IPS-18c (cell line): Measurements from ENCODE around the gene CCNL1.

ENCODE experiments used
- H3K4me3 ChIP-seq: 2 replicates; pipeline ENCODE4 v1.7.0; 2013; ENCODE audit warnings: low read depth, mild to moderate bottlenecking, low read length, moderate library complexity; ENCODE audit not compliant: insufficient read depth
- H3K9me3 ChIP-seq: one replicate; pipeline ENCODE4 v1.6.1; 2013; ENCODE audit warnings: mild to moderate bottlenecking, low read length, moderate library complexity; ENCODE audit not compliant: control insufficient read depth, insufficient read depth

The CCNL1 gene

DNA sequence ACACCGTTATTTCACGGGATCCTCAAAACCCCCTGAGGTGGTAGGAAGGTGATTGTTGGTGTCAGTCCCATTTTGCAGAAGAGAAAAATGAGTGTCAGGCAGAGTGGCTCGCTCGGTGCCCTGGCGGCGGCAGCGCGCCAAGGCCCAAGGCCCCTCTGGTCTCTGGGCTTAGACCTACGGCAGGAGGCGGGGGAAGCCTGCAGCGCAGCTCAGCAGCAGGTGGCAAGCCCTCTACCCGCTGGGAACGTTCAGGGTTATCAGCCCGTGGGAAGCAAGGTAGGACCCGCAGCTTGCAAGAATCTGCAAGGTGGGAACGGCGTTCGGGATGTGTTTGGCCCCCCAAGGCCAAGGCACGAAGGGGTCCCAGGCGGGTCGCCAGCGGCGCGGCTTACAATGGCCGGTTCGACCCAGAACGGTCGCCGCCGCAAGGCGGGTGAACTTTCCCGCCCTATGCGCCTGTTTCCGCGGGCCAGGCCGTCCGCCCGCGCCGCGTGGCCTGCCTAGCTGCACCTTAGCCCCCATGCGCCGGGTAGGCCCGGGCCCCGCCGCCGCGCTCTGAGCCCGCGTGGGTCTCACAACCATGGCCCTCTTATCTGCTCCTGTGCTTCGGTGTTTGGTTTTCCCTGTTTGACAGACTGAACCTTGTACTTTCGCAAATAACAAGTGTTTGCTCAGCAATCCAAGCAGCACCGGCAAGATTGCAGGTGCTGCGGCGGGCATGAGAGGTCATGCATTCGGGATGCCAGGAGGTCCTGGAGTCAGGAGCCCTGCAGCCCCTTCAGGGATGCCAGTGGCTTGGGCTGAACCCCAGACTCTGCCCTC is 39.7 kb downstream of the CCNL1 start:
- Histone ChIP-seq H3K9me3 (no peaks in the 10 kb centered on the region), H3K4me3 (no peak overlapping the region)

DNA sequence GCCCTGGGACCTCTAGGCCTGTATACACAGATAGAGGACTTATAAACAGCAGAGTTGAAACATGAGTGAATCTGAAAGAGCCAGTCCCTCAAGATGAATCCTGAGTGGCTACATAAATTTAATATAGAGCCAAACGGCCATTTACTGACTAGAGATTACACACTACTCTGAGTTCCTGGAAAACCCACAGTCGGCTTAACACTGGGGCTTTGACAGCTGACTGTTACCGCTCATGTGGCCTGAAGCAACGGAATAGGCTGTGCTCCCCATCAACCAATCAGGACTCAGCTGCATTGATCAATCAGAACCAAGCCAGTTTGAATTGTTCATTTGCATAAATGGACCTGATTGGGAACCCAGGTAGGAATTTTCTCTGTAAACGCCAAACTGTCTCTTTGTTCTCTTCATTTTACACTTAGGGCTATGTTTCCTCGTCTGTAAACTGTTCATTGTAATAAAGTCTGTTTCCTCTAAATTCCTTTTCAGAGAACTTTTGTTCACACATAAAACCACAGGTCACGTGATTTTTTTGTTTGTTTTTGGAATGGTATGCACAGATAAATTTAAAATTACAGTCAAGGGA is 40.5 kb downstream of the CCNL1 start:
- H3K4me3 ChIP-seq, result no peak overlapping the region
- H3K9me3 ChIP-seq, result no peaks in the 10 kb centered on the region

DNA sequence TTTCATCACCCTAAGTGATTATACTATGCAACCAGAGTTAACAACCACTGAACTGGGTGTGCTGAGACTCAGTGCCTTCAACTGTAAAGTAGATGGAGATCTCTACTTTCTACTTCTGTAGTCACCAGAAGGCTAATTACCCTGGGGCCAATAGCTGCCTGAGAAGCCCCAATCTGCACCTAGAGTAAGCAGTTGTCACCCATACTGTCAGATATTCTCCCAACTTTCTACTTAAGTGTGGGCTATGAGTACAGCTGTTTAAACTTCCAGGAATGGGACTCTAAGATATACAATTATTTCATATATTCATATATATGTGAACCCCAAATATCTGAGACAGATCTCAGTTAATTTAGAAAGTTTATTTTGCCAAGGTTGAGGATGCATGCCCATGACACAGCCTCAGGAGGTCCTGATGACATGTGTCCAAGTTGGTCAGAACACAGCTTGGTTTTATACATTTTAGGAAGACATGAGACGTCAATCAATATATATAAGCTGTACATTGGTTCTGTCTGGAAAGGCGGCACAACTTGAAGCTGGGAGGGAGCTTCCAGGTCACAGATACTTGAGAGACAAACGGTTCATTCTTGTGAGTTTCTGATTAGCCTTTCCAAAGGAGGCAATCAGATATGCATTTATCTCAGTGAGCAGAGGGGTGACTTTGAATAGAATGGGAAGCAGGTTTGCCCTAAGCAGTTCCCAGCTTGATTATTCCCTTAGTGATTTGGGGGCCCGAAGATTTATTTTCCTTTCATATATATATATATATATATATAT is 41.9 kb downstream of the CCNL1 start:
- Histone ChIP-seq H3K9me3 (no peaks in the 10 kb centered on the region), H3K4me3 (no peak overlapping the region)

DNA sequence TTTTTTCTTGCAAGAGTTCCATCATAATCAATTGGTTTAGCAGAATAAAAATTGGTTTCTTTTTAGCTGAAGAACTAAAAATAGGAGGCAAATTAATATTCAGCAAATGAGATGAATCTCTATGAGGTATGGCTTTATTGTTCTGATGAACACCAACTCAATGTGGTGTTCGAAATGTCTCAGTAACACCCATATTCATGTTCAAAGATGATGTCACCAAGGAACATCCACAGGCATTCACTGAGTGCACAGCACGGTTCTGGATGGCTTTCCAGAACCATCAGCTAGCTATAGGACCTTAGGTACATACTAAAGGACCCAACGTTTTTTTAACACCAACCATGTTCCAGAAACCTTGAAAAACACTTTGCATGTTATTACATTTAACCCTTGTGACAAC is 42.7 kb downstream of the CCNL1 start:
- H3K9me3 ChIP-seq, result no peaks in the 10 kb centered on the region
- no peak overlapping the region for H3K4me3 ChIP-seq

DNA sequence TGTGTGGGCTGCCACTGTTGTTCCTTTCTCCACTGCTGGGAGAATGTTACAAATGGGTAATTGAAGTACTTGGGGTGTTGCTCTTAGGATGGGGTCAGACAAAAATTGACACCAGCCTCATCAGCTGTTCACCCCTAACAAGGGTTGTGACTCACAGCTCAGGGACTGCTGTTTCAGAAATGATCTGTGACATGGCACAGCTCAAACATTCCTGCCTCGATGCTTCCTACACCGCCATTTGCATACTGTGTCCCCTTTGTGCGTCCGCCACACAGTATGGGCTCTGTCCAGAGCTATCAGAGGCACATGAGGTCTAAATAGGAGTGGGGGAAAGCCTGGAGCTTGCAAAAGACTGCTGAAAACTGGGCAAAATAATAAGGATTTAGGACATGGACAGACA is 43.9 kb downstream of the CCNL1 start:
- H3K9me3 ChIP-seq, result no peaks in the 10 kb centered on the region
- no peak overlapping the region for H3K4me3 ChIP-seq

DNA sequence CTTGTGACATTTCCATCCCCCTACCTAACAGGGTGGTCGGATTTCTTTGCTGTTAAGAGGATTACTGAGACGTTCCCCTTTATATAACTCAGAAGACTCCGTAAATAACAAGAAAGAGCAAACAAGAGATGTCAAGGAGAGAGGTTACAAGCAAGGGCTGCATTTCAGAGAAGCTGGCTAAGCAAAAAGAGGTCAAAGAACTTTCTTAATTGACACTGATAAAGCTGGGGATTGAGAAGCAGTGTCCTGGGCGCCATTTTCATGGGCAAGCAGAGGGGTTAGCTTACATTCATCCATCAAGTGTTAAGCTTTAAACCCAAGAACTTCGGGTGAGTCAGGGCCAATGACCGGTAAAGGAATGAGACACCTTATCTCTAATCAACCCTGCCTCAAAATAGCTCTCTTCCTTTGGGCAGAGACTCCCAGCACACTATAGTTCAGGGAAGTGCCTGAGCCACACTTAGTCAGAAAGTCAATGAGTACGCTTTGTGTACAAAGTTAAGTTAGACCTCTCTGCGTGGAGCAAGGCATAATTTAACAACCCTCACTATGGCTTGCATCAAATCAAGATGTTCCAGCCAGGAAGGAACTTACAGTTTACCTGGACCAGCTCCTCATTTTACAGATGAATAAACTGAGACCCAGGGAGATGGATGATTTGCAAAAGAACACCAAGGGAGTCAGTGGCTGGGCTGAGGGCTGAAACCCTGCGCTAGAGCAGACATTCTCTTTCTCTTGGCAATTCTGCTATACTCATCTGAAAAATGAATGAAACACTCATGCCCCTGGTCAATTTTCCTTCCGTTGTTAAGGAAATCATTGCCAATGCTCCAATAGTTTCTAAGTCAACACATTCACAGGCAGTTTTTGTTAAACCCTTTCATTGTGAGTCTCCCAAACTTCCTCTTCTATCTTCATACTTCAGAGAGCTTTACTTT is 44.6 kb downstream of the CCNL1 start:
- H3K9me3 ChIP-seq, result no peaks in the 10 kb centered on the region
- H3K4me3 ChIP-seq, result no peak overlapping the region

DNA sequence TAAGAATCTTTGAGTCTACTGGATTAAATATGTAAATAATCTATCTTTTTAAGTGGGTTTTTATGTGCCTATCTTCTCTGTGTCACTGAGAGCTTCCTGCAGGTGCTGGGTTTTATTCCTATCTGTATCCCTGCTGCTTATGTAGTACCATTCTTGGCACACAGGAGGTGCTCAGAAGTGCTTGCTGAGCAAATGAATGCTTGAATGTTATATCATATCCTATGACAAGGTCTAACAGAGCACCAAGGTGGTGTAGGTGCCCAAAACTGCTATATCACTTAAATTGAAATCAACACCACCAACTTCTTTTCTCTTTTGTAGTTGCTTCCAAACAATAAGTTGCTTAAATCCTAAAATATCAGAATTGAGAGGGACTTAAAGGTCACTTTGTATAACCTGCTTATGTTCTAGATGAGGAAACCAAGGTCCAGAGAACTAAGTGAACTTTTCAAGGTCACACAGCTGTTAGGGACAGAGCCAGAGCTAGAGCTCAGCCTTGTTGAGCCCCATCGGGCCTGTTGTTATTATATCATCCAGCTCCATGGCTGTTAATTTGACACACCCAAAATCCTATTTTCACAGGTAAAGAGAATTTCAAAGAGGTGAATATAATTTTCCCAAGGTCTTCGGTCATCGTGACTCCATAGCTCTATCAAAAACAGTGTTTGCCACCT is 46.0 kb downstream of the CCNL1 start:
- H3K4me3 ChIP-seq, result no peak overlapping the region
- no peaks in the 10 kb centered on the region for H3K9me3 ChIP-seq

DNA sequence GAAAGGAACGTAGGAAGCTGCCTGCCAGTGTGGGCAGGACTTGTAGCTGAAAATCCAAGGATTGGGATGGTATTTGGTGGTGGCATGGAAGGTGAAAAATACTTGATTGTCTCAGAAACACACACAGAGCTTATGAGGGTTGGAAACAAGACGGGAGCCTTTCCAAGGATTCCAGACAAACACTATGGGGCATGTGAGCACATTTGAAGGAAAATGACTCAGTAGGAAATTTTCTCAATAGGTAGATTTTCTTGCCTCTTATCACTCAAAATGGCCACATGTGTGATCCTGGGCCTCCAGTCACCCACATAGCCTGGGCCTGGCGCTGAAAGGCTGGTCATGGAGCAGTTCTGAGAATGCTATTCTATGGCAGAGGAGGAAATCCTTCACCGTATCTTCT is 47.4 kb downstream of the CCNL1 start:
- no peaks in the 10 kb centered on the region for H3K9me3 ChIP-seq
- no peak overlapping the region for H3K4me3 ChIP-seq

DNA sequence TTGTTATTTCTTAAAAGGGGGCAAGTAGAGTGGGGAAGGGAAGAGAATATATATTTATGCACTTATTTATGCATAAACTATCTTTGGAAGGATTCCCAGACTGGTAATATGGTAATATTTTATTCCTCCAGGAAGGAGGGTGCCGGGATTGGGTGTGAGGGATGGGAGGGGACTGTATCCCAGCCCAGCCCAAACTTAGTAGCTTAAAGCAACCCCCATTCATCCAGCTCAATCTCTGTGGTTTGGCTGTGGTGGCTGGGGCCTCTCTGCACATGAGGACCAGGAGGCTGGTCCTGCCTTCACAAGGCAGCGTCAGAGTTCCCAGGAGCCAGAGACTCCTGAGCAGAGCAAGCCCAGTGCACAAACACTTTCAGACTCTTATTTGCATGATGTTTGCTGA is 48.4 kb downstream of the CCNL1 start:
- no peak overlapping the region for H3K4me3 ChIP-seq
- H3K9me3 ChIP-seq, result no peaks in the 10 kb centered on the region

DNA sequence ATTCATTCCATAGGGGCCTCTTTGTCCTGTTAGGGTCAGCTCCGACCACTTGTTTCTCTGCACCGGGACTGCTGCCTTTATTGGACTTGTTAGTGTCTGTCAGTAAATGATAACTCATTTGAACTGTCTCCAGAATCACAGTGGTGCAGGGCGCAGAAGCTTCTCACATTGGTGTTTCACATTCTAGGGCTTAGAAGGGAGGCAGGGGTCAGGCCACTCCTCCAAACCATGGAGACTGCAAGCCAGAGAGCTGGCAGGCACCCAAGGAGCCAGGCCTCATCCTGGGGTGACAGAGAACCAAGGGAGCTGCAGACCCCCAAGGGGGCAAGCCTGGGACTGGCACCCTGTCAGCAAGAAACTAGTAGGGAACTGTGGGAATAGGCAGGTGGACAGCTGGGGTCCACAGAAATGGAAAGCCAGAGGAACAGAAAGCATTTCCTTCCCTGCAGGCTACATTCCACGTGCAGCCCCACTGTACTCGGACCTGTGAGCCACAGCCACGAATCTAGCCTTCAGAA is 49.1 kb downstream of the CCNL1 start:
- Histone ChIP-seq H3K4me3 (no peak overlapping the region), H3K9me3 (no peaks in the 10 kb centered on the region)

DNA sequence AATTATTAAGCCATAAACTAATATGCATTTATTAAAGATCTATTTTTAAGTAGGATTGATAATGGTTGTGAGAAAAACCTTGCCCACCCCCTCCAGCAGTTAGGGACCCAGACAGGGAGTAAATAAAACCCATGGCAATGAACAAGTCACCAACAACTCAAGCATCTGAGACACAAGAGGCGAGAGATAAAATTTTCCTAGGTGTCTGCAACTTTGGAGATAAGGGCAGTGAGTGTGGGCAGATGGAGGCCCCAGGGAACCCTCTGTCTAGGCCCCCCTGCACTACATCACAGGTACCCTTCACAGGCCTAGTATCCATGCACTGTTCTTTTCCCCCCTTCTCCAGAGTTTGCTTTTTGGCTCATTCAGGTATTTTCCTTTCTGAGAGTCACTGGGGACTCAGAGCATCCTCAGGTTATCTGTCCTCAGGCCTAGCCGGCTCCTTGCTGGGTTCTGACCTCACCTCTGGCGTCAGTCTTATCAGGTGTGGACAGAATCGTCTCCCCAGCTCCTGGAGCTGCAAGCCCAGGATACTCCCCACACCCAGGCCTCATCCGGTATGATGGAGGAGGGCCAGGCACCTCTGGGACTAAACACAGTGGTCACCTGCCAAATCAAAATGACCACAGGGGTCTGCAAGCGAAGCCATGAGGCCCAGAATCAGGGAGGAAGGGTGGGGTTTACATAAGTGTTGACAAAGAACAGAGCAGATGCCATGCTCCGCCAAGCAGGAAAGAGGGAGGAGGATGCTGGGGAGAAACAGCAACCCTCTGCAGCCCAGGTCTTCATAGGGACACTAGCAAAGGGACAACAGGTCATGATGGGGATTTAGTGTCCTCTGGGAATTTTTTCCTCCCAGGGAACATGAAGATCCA is 50.4 kb downstream of the CCNL1 start:
- Histone ChIP-seq H3K9me3 (no peaks in the 10 kb centered on the region), H3K4me3 (no peak overlapping the region)

DNA sequence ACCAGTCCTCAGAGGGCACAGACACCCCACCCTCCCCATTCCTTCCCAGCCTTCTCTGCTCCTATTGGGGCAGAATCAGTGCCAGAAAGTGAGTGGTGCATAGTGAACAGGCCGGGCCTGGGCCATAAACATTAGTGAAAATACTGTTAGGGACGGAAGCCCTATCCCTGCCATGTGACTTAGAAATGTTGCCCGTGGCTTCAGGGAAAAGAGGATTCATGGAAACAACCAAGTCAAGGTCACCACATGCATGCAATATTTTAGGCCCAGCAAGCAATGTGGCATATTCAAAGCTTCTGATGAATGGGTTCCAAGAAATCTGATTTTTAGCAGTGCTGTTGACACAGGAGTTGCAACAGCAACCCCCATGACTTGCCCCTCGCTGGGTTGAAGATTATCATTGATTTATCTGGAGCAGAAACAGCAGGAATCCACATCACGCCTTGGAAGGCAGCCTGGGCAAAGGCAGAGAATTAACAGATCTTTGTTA is 52.3 kb downstream of the CCNL1 start:
- H3K4me3 ChIP-seq, result no peak overlapping the region
- no peaks in the 10 kb centered on the region for H3K9me3 ChIP-seq

DNA sequence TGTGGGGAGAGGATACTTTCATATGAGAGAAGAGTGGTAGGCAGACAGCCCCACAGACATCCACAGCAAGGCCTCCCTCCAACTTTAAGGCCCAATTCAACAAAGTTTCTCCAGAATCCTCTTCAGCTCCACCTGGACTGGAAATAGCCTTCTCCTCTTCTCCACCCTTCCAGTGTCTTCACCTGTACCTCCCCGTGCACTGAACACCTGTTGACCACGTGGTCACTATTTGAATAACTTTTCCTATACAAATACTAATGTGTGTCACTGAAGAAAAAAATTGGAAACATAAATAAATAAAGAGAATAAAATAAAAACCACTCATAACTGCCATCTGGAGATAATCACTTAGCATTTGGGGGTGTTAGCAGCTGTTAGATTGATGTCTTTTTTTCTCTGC is 52.9 kb downstream of the CCNL1 start:
- no peak overlapping the region for H3K4me3 ChIP-seq
- no peaks in the 10 kb centered on the region for H3K9me3 ChIP-seq

DNA sequence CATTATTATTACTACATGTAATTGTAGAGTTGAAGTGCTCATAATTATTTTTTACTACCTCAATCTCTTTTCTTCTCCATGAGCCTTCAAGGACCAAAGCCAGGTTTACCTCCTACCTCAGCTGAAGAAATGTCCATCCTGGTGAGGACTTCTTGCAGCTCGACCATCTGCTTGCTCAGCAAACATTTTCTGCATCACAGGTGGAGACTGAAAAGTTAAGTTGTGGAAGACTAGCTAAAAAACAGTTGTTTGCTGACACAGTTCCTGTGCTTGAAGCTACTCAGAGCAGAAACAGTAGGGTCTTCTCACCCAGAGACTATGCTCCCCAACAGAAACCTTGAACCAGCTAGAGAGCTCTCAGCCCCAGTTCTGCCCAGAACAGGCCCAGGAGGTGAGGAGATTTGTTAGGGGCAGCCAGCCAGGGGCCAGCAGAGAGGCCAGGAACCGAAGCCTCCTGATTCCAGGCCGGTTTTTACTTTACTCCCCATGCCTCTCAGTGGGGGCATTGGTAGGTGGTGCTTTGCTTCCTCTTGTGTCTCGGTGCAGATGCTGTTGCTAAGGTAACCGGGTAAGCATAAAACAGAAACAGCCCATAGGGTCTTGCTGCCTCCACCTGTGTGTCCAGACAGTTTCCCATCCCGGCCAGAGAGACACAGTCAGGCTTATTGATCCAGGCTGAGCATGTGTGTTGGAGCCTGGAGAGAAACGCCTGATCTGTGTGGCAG is 54.9 kb downstream of the CCNL1 start:
- Histone ChIP-seq H3K4me3 (no peak overlapping the region), H3K9me3 (no peaks in the 10 kb centered on the region)

DNA sequence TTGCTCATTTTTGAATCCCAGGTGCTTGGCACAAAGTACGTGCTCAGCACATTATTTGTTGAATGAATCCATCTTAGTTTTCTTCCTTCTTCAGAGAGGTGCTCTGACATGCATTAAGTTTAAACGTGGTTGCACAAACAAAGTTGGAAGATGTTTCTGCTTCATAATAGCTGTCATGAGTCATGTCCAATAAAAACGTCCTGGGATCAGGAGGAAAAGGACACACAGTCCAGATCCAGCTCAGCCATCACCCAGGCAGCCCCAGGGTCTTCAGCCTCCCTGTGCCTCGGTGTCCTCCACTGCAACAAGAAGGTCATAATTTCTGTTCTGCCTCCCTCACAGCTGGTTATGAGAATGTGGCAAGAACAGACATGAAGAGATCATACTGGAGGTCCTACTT is 55.4 kb downstream of the CCNL1 start:
- Histone ChIP-seq H3K9me3 (no peaks in the 10 kb centered on the region), H3K4me3 (no peak overlapping the region)
